HCT116 (cell line): ENCODE measurements around the gene APIP. TPM values are rescaled to one million over a fixed set of nuclear protein-coding genes. Genes with fewer than 3 reads are reported as not detected.

Experiments
- ATAC-seq: fragments of 200-7000 bp; cut with Tn5 transposase; 2 replicates; pipeline ENCODE4 v1.9.1; 2020; ENCODE audit warnings: mild to moderate bottlenecking, moderate library complexity
- BruUV-seq: library from RNA; stranded (reverse); fragments of 400-500 nt; replicated peaks from 2 replicates; lab custom pipeline; 2021; lab: Mats Ljungman, UMichigan
- CTCF ChIA-PET: fragments of 300-600 bp; sonication (Branson Sonifier 250); formaldehyde crosslinking; loops from one replicate; lab custom pipeline; 2021; ENCODE audit warnings: antibody characterized with exemption; lab: Charles Lee
- POLR2A ChIA-PET: fragments of 300-600, 350-600 bp; sonication (Branson Sonifier 250); formaldehyde crosslinking; loops from one replicate; lab custom pipeline; 2021; ENCODE audit warnings: antibody characterized with exemption; lab: Charles Lee
- RAD21 ChIA-PET, 2 experiments: fragments of 300-600 bp; sonication (Branson Sonifier 250); formaldehyde crosslinking; loops; one replicate each; lab custom pipeline; 2023; ENCODE audit warnings: low total read pairs in 2 of 2; ENCODE audit not compliant: uncharacterized antibody in 2 of 2, unreplicated experiment in 2 of 2, low non-redundant PET in 1 of 2; lab: Charles Lee
- DNase-seq: peaks from one replicate; pipeline ENCODE4 v3.0.0-alpha.2; 2010; ENCODE audit warnings: low read depth, low spot score
- H2AFZ ChIP-seq: fragments of 200-600 bp; shearing (Covaris generic), sonication (generic); 2 replicates; pipeline ENCODE4 v1.6.1; 2017; ENCODE audit warnings: low read depth, mixed run types, mixed read lengths, antibody characterized with exemption, low read length; ENCODE audit not compliant: poor library complexity, severe bottlenecking
- H3K27ac ChIP-seq: 2 replicates; pipeline ENCODE4 v1.5.1; 2012; ENCODE audit warnings: low read depth, low read length
- H3K27me3 ChIP-seq: fragments of 200-600 bp; sonication (generic); 2 replicates; pipeline ENCODE4 v1.6.1; 2016; ENCODE audit warnings: mixed run types, low read length, mixed read lengths; ENCODE audit not compliant: insufficient read depth
- H3K36me3 ChIP-seq, 2 experiments: fragments of 200-500 bp in 1 of 2; fragments of 200-600 bp in 1 of 2; sonication (Bioruptor generic) in 1 of 2; sonication (generic) in 1 of 2; 2 replicates each; pipeline versions ENCODE4 v1.5.1 to v1.6.1; 2014 to 2016; ENCODE audit warnings: low read length in 2 of 2, inconsistent platforms in 1 of 2, mixed read lengths in 1 of 2, mixed run types in 1 of 2; ENCODE audit not compliant: insufficient read depth in 2 of 2, control insufficient read depth in 1 of 2
- H3K4me1 ChIP-seq, 2 experiments: fragments of 200-600 bp in 1 of 2; sonication (generic) in 1 of 2; 2 replicates each; pipeline versions ENCODE4 v1.5.1 to v1.6.1; 2012 to 2017; ENCODE audit warnings: low read length in 2 of 2, inconsistent platforms in 1 of 2, mild to moderate bottlenecking in 1 of 2, mixed read lengths in 1 of 2, mixed run types in 1 of 2, moderate library complexity in 1 of 2; ENCODE audit not compliant: insufficient read depth in 2 of 2, control insufficient read depth in 1 of 2
- H3K4me2 ChIP-seq: fragments of 200-600 bp; sonication (generic); 2 replicates; pipeline ENCODE4 v1.6.1; 2017; ENCODE audit warnings: mixed run types, low read length, mixed read lengths
- H3K4me3 ChIP-seq, 2 experiments: fragments of 200-600 bp in 1 of 2; sonication (generic) in 1 of 2; replicated peaks in 1 of 2; 2 replicates each; pipeline ENCODE4 v1.5.1; 2011 to 2016; ENCODE audit warnings: low read length in 2 of 2, control low read depth in 1 of 2, low read depth in 1 of 2, mild to moderate bottlenecking in 1 of 2, mixed read lengths in 1 of 2, mixed run types in 1 of 2
- H3K79me2 ChIP-seq: fragments of 200-600 bp; sonication (generic); 2 replicates; pipeline ENCODE4 v1.6.1; 2017; ENCODE audit warnings: mild to moderate bottlenecking, mixed run types, low read length, moderate library complexity, mixed read lengths; ENCODE audit not compliant: insufficient read depth
- H3K9ac ChIP-seq: fragments of 200-600 bp; sonication (generic); 2 replicates; pipeline ENCODE4 v1.6.1; 2016; ENCODE audit warnings: low read length, mixed read lengths
- H3K9me2 ChIP-seq: fragments of 200-600 bp; sonication (generic), shearing (Covaris generic); 2 replicates; pipeline ENCODE4 v1.6.1; 2017; ENCODE audit warnings: mixed run types, mild to moderate bottlenecking, moderate library complexity; ENCODE audit not compliant: insufficient read depth
- H3K9me3 ChIP-seq, 2 experiments: fragments of 200-500 bp in 1 of 2; fragments of 200-600 bp in 1 of 2; sonication (Bioruptor generic) in 1 of 2; sonication (generic) in 1 of 2; 2 replicates each; pipeline ENCODE4 v1.6.1; 2014 to 2017; ENCODE audit warnings: low read length in 2 of 2, mixed read lengths in 2 of 2, inconsistent platforms in 1 of 2, low read depth in 1 of 2, mild to moderate bottlenecking in 1 of 2, mixed run types in 1 of 2, moderate library complexity in 1 of 2; ENCODE audit not compliant: control insufficient read depth in 1 of 2, insufficient read depth in 1 of 2
- H4K20me1 ChIP-seq: fragments of 200-600 bp; sonication (generic), shearing (Covaris generic); 2 replicates; pipeline ENCODE4 v1.6.1; 2017; ENCODE audit warnings: mixed run types, mild to moderate bottlenecking, moderate library complexity; ENCODE audit not compliant: insufficient read depth
- CBX3 ChIP-seq: IDR thresholded peaks from 2 replicates; pipeline ENCODE4 v1.6.1; 2012; ENCODE audit warnings: low read depth
- CEBPB ChIP-seq: IDR thresholded peaks from 2 replicates; pipeline ENCODE4 v1.6.1; 2012; ENCODE audit warnings: low read depth
- CTCF ChIP-seq, 3 experiments: fragments of 200-600 bp in 1 of 3; sonication (generic) in 1 of 3; IDR thresholded peaks in 2 of 3; conservative IDR thresholded peaks in 1 of 3; 2 replicates each; pipeline ENCODE4 v1.5.1; 2012 to 2017; ENCODE audit warnings: low read depth in 2 of 3, low read length in 2 of 3, antibody characterized with exemption in 1 of 3, borderline replicate concordance in 1 of 3, control low read depth in 1 of 3, mild to moderate bottlenecking in 1 of 3, mixed read lengths in 1 of 3, mixed run types in 1 of 3, moderate library complexity in 1 of 3; ENCODE audit not compliant: insufficient read depth in 1 of 3
- EGR1 ChIP-seq: IDR thresholded peaks from 2 replicates; pipeline ENCODE4 v1.6.1; 2012; ENCODE audit warnings: low read depth
- ELF1 ChIP-seq: IDR thresholded peaks from 2 replicates; pipeline ENCODE4 v1.6.1; 2012; ENCODE audit warnings: low read depth, borderline replicate concordance
- MAX ChIP-seq: IDR thresholded peaks from 2 replicates; pipeline ENCODE4 v1.6.1; 2012
- POLR2A ChIP-seq: IDR thresholded peaks from 2 replicates; pipeline ENCODE4 v1.7.0; 2011; ENCODE audit warnings: borderline replicate concordance; ENCODE audit not compliant: insufficient read depth, insufficient read length; ENCODE audit errors: extremely low read depth
- RAD21 ChIP-seq: IDR thresholded peaks from 2 replicates; pipeline ENCODE4 v1.6.1; 2012; ENCODE audit warnings: low read depth, mild to moderate bottlenecking
- SIN3A ChIP-seq: IDR thresholded peaks from 2 replicates; pipeline ENCODE4 v1.6.1; 2012; ENCODE audit warnings: low read depth
- SP1 ChIP-seq: IDR thresholded peaks from 2 replicates; pipeline ENCODE4 v1.6.1; 2012; ENCODE audit warnings: low read depth
- YY1 ChIP-seq: IDR thresholded peaks from 2 replicates; pipeline ENCODE4 v1.6.1; 2011; ENCODE audit warnings: low read length, low read depth, moderate library complexity, mild to moderate bottlenecking; ENCODE audit not compliant: insufficient replicate concordance; ENCODE audit errors: extremely low read depth
- ZBTB33 ChIP-seq: IDR thresholded peaks from 2 replicates; pipeline ENCODE4 v1.6.1; 2011; ENCODE audit warnings: mild to moderate bottlenecking, low read length, moderate library complexity; ENCODE audit not compliant: insufficient replicate concordance; ENCODE audit errors: extremely low read depth
- ZFX ChIP-seq: fragments of 450-650 bp; IDR thresholded peaks from 2 replicates; pipeline ENCODE4 v1.6.1; 2017
- ZNF274 ChIP-seq: fragments of 200-500 bp; sonication (Bioruptor generic); IDR thresholded peaks from 2 replicates; pipeline ENCODE4 v1.6.1; 2014; ENCODE audit warnings: mild to moderate bottlenecking, low read depth, low read length, inconsistent platforms
- intact Hi-C: fragments of 100-400 bp; cut with micrococcal nuclease; formaldehyde crosslinking; loops from 2 replicates; pipeline ENCODE4 v1.10.0; 2022
- total RNA-seq: library from RNA; stranded (reverse); gene quantifications from one replicate; pipeline ENCODE4 v1.2.1, GENCODE V29; 2021; ENCODE audit not compliant: unreplicated experiment

The APIP gene
- total RNA-seq, 1 experiment from 2014 or later, result 41.2 TPM

DNA sequence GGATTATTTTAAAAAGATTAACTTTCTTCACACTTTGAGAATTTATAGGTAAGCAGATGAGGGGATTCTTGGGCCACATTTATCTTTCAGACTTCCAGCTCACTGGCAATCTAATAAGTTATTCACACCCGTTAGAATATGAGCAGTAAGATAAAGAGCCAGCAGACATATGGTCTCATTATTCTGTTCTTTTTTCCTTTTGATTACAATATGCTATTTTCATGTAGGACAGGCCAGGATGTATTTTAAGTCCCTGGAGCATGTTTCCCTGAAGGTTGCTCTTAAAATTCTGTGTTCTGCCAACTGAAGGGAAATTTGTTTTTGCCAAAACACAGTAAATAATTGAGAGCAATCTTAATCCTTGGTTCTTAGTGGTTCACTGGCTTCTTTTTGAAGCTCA, 22.4 kb upstream of the APIP start:
- H3K4me2 ChIP-seq, result no peak overlapping the region
- H3K9me2 ChIP-seq, result no peaks in the 10 kb centered on the region
- DNase-seq, result no peak
- H2AFZ ChIP-seq, result no peak overlapping the region
- CTCF ChIA-PET, result interaction anchor here (1.2 kb wide), 1 partner anchor 453 kb away, joined by 3 read pairs; no protein-coding TSS in a partner anchor
- H4K20me1 ChIP-seq, result no peaks in the 10 kb centered on the region
- no peak overlapping the region for H3K27ac ChIP-seq
- H3K79me2 ChIP-seq, result peaks cover 13% of the 10 kb centered on the region; the same call in 1 of the 2 replicates
- no peaks in the 10 kb centered on the region for H3K36me3 ChIP-seq
- intact Hi-C loops, result no loop called here
- POLR2A ChIA-PET, result no interaction called here
- no peak overlapping the region for H3K4me3 ChIP-seq
- no TSS peak for BruUV-seq
- RAD21 ChIA-PET, result no interaction called here
- ATAC-seq, result no peak
- H3K27me3 ChIP-seq, result no peaks in the 10 kb centered on the region
- TF ChIP-seq YY1, result no peak
- TF ChIP-seq RAD21, result no peak
- no peak for TF ChIP-seq MAX
- TF ChIP-seq ZFX, result no peak
- TF ChIP-seq CTCF (IDR thresholded peaks at IDR 0.05 in 2 of 3, conservative IDR thresholded peaks at IDR 0.05 in 1 of 3; ENCODE audit: borderline replicate concordance in 1 of 3, insufficient read depth in 1 of 3, low read depth in 2 of 3, low read length in 2 of 3), result no peak
- TF ChIP-seq POLR2A, result no peak
- TF ChIP-seq SIN3A, result no peak
- no peak for TF ChIP-seq CBX3
- TF ChIP-seq CEBPB, result no peak
- TF ChIP-seq EGR1, result no peak
- TF ChIP-seq ELF1, result no peak
- TF ChIP-seq ZBTB33, result no peak
- TF ChIP-seq ZNF274, result no peak
- TF ChIP-seq SP1, result no peak
- H3K9ac ChIP-seq, result no peak overlapping the region
- no peaks in the 10 kb centered on the region for H3K4me1 ChIP-seq
- no peaks in the 10 kb centered on the region for H3K9me3 ChIP-seq
